K562 (cell line): ENCODE measurements around the gene WDR18.

Experiments
- CHD2 ChIP-seq: IDR thresholded peaks from 2 replicates; pipeline ENCODE4 v1.6.1; 2011; ENCODE audit warnings: low read depth, low read length
- HDAC6 ChIP-seq: IDR thresholded peaks from 2 replicates; pipeline ENCODE4 v1.6.1; 2012; ENCODE audit warnings: low read depth, mild to moderate bottlenecking, control low read depth, inconsistent platforms, low read length, moderate library complexity
- KLF16 ChIP-seq: IDR thresholded peaks from 2 replicates; pipeline ENCODE4 v1.6.1; 2016; ENCODE audit warnings: antibody characterized with exemption
- PHTF2 ChIP-seq: fragments of 250-450 bp; sonication (Bioruptor Pico); IDR thresholded peaks from 2 replicates; pipeline ENCODE4 v1.5.0; 2021; ENCODE audit warnings: mild to moderate bottlenecking
- POLR2A ChIP-seq: fragments of 450-650 bp; conservative IDR thresholded peaks from 2 replicates; pipeline ENCODE4 v1.6.1; 2016
- SRF ChIP-seq, 2 experiments: fragments of 250-450, 450-650 bp in 1 of 2; sonication (Bioruptor Pico) in 1 of 2; sonication (generic) in 1 of 2; formaldehyde crosslinking; IDR thresholded peaks; 2 replicates each; pipeline versions ENCODE4 v1.5.0 to v1.5.1; 2020 to 2022; ENCODE audit warnings: mild to moderate bottlenecking in 1 of 2, missing genetic modification reagents in 1 of 2
- TAF1 ChIP-seq: IDR thresholded peaks from 2 replicates; pipeline ENCODE4 v1.6.1; 2011; ENCODE audit warnings: mild to moderate bottlenecking, low read length, moderate library complexity; ENCODE audit not compliant: insufficient read depth, control insufficient read depth, severe bottlenecking; ENCODE audit errors: extremely low read depth
- TGIF2 ChIP-seq: sonication (generic); formaldehyde crosslinking; IDR thresholded peaks from 2 replicates; pipeline ENCODE4 v1.8.1; 2022; ENCODE audit warnings: mild to moderate bottlenecking, missing genetic modification reagents, moderate library complexity
- TRIM24 ChIP-seq, 2 experiments: fragments of 450-650 bp; IDR thresholded peaks; 2 replicates each; pipeline ENCODE4 v1.6.1; 2016
- ZNF12 ChIP-seq: sonication (generic); formaldehyde crosslinking; IDR thresholded peaks from 2 replicates; pipeline ENCODE4 v1.4.0; 2020; ENCODE audit warnings: mild to moderate bottlenecking, missing genetic modification reagents
- ZNF408 ChIP-seq: fragments of 250-450 bp; sonication (Bioruptor Pico); IDR thresholded peaks from 2 replicates; pipeline ENCODE4 v1.4.0; 2020; ENCODE audit warnings: low read depth, mild to moderate bottlenecking, moderate library complexity
- TF ChIP-seq, protein P1 (sequence below): sonication (generic); formaldehyde crosslinking; IDR thresholded peaks from 2 replicates; pipeline ENCODE4 v1.5.0; 2020; ENCODE audit warnings: missing genetic modification reagents
- TF ChIP-seq, protein P2 (sequence below), 3 experiments: IDR thresholded peaks in 2 of 3; conservative IDR thresholded peaks in 1 of 3; 2 replicates each; pipeline ENCODE4 v1.5.1; 2011 to 2012; ENCODE audit warnings: low read length in 3 of 3, mild to moderate bottlenecking in 3 of 3, control low read depth in 2 of 3, improper control_type of control experiment in 1 of 3, inconsistent platforms in 1 of 3, low read depth in 1 of 3, mixed read lengths in 1 of 3, moderate library complexity in 1 of 3; ENCODE audit not compliant: insufficient read depth in 2 of 3

DNA sequence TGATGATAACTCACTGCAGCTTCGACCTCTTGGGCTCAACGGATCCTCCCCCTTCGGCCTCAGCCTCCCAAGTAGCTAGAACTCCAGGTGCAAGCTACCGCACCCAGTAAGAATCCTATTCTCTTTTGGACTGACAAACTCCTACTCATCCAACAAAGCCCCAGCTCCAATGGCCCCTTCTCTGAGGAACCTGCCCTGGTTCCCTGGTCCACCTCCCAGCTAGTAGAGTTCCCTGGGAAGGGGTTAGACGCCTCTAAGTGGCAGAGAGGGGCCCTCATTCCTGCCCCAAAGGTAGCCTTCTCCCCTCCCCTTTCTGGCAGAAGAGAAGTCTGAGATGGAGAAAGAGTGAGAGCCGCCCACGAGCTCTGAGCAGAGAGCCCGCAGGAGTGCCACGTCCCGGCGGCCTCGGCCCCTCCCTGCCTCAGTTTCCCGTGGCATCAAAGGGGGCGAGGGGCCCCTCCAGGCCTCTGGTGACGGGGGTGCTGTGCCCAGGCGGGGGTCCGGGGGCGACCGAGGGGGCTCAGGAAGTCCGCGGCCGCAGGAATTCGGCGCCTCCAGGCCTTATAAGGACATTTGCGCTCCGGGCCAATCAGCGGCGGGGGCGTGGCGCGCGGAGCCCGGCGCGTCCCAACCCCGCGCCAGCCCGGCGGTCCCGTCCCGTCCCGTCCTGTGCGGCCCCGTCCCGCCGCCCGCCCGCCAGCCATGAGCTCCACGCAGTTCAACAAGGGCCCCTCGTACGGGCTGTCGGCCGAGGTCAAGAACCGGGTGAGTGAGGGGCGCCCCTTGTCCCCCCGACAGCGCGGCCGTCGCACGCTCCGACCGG is 42.0 kb downstream of the WDR18 start, which contains the start of gene CNN2:
- peak; percentile 97 to 98 for TF ChIP-seq SRF (CRISPR knock-in tag; IDR thresholded peaks at IDR 0.05)
- peak; percentile 54 for TF ChIP-seq TAF1
- no peak for TF ChIP-seq TRIM24 (IDR thresholded peaks at IDR 0.05)
- TF ChIP-seq, protein P1, sequence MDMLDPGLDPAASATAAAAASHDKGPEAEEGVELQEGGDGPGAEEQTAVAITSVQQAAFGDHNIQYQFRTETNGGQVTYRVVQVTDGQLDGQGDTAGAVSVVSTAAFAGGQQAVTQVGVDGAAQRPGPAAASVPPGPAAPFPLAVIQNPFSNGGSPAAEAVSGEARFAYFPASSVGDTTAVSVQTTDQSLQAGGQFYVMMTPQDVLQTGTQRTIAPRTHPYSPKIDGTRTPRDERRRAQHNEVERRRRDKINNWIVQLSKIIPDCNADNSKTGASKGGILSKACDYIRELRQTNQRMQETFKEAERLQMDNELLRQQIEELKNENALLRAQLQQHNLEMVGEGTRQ, result no peak
- TF ChIP-seq PHTF2 (CRISPR knock-in tag), result no peak
- TF ChIP-seq POLR2A, result peak; percentile 74
- TF ChIP-seq HDAC6, result no peak
- no peak for TF ChIP-seq ZNF408 (CRISPR knock-in tag)
- no peak for TF ChIP-seq CHD2
- no peak for TF ChIP-seq KLF16
- TF ChIP-seq, protein P2, sequence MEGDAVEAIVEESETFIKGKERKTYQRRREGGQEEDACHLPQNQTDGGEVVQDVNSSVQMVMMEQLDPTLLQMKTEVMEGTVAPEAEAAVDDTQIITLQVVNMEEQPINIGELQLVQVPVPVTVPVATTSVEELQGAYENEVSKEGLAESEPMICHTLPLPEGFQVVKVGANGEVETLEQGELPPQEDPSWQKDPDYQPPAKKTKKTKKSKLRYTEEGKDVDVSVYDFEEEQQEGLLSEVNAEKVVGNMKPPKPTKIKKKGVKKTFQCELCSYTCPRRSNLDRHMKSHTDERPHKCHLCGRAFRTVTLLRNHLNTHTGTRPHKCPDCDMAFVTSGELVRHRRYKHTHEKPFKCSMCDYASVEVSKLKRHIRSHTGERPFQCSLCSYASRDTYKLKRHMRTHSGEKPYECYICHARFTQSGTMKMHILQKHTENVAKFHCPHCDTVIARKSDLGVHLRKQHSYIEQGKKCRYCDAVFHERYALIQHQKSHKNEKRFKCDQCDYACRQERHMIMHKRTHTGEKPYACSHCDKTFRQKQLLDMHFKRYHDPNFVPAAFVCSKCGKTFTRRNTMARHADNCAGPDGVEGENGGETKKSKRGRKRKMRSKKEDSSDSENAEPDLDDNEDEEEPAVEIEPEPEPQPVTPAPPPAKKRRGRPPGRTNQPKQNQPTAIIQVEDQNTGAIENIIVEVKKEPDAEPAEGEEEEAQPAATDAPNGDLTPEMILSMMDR (IDR thresholded peaks at IDR 0.05 in 2 of 3, conservative IDR thresholded peaks at IDR 0.05 in 1 of 3; ENCODE audit: insufficient read depth in 2 of 3, low read depth in 1 of 3, low read length in 3 of 3), result no peak
- TF ChIP-seq ZNF12 (CRISPR knock-in tag), result no peak; the same call in 1 of the 2 replicates
- TF ChIP-seq TGIF2, result no peak
